ENCODE measurements around the gene BRCA1. TPM values are rescaled to one million over a fixed set of nuclear protein-coding genes. Genes with fewer than 3 reads are reported as not detected.
A peak's percentile ranks its signal among the peaks of the same experiment; 100 is the strongest.
"Not testable (repeated sequence)": the region's sequence is repeated elsewhere in the genome, so short reads cannot be mapped to it uniquely, and the experiment has no call there.

The BRCA1 gene
- total RNA-seq, 1 donor from 2014 or later = 38.9 TPM

GRCh38 chr17:43169561-43170139 is 44.5 kb upstream of the BRCA1 start:
- Mint-ChIP-seq H3K4me1 (ENCODE audit: unreplicated experiment) (peaks cover 9% of the 10 kb centered on the region), H3K27ac (no peak overlapping the region), H3K9me3 (no peaks in the 10 kb centered on the region), H3K36me3 (peaks cover 4% of the 10 kb centered on the region), H3K27me3 (no peaks in the 10 kb centered on the region), H3K4me3 (no peak overlapping the region)
- DNase-seq (ENCODE audit: extremely low spot score, unreplicated experiment) = no peak
- no peak for TF ChIP-seq CTCF (conservative IDR thresholded peaks at IDR 0.05)

- H3K27ac Mint-ChIP-seq; H3K27me3 Mint-ChIP-seq; DNase-seq (ENCODE audit: extremely low spot score, unreplicated experiment); H3K9me3 Mint-ChIP-seq; H3K36me3 Mint-ChIP-seq; H3K4me1 Mint-ChIP-seq (ENCODE audit: unreplicated experiment); H3K4me3 Mint-ChIP-seq: not testable (repeated sequence)
Measured at GRCh38 chr17:43165971-43166370, 40.8 kb upstream of the BRCA1 start.

GRCh38 chr17:43159957-43160356 is 34.8 kb upstream of the BRCA1 start:
- not testable (repeated sequence) for H3K36me3 Mint-ChIP-seq; DNase-seq (ENCODE audit: extremely low spot score, unreplicated experiment); H3K9me3 Mint-ChIP-seq; H3K4me1 Mint-ChIP-seq (ENCODE audit: unreplicated experiment); H3K27ac Mint-ChIP-seq; H3K4me3 Mint-ChIP-seq; H3K27me3 Mint-ChIP-seq

- H3K9me3 Mint-ChIP-seq; H3K4me3 Mint-ChIP-seq; H3K36me3 Mint-ChIP-seq; H3K27ac Mint-ChIP-seq; H3K4me1 Mint-ChIP-seq (ENCODE audit: unreplicated experiment); H3K27me3 Mint-ChIP-seq; DNase-seq (ENCODE audit: extremely low spot score, unreplicated experiment): not testable (repeated sequence)
Measured at GRCh38 chr17:43159232-43159631, 34.1 kb upstream of the BRCA1 start.

DNA sequence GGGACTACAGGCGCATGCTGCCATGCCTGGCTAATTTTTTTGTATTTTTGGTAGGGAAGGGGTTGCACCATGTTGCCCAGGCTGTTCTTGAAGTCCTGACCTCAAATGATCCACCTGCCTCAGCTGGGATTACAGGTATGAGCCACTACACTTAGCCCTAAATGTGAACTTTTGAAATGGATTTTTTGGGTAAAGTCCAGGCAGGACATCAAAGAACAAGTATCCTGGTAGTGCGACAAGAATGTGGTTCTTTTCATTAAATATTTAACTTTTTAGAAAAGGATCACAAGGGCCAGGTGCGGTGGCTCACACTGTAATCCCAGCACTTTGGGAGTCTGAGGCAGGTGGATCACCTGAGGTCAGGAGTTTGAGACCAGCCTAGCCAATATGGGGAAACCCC is 30.5 kb upstream of the BRCA1 start:
- peaks cover 12% of the 10 kb centered on the region for H3K36me3 Mint-ChIP-seq
- DNase-seq (ENCODE audit: extremely low spot score, unreplicated experiment) = no peak
- H3K4me1 Mint-ChIP-seq (ENCODE audit: unreplicated experiment) = no peaks in the 10 kb centered on the region
- no peak overlapping the region for H3K4me3 Mint-ChIP-seq
- no peaks in the 10 kb centered on the region for H3K27me3 Mint-ChIP-seq
- no peak for TF ChIP-seq CTCF (conservative IDR thresholded peaks at IDR 0.05)
- H3K9me3 Mint-ChIP-seq = peaks cover 5% of the 10 kb centered on the region
- no peak overlapping the region for H3K27ac Mint-ChIP-seq

- H3K9me3 Mint-ChIP-seq; H3K4me1 Mint-ChIP-seq (ENCODE audit: unreplicated experiment); H3K27me3 Mint-ChIP-seq; H3K4me3 Mint-ChIP-seq; H3K27ac Mint-ChIP-seq; DNase-seq (ENCODE audit: extremely low spot score, unreplicated experiment): not testable (repeated sequence)
- H3K36me3 Mint-ChIP-seq = peaks cover 14% of the 10 kb centered on the region
Measured at GRCh38 chr17:43153197-43153835, 28.2 kb upstream of the BRCA1 start.

DNA sequence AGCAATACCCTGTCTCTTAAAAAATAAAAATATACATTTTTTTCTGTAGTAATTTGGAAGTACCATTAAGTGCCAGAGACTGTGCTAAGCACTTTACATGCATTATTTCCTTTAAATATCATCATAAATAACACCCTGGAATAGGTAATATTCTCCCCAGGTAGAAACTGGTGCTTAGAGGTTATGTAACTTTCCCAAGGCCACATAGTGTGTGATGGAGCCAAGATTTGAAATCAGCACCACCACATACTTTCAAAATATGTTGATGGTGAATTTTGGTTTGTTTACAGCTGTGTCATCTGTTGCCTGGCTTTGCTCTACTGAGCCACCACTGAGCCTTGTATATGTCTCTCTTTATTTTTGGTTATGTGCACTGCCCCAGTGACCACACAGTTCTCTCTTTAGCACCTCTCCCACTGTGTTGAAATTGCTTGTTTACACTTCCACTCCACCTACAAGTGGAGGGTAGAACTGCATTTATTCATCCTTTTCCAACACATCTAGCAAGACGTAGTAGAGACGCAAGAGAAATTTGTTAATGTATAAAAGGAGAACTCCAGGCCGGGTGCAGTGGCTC is 26.8 kb upstream of the BRCA1 start:
- H3K4me1 Mint-ChIP-seq (ENCODE audit: unreplicated experiment) = no peaks in the 10 kb centered on the region
- no peak overlapping the region for H3K27ac Mint-ChIP-seq
- peak; percentile 4 for DNase-seq (ENCODE audit: extremely low spot score, unreplicated experiment)
- peaks cover 16% of the 10 kb centered on the region for H3K36me3 Mint-ChIP-seq
- no peak for TF ChIP-seq CTCF (conservative IDR thresholded peaks at IDR 0.05)
- H3K27me3 Mint-ChIP-seq = no peaks in the 10 kb centered on the region
- H3K9me3 Mint-ChIP-seq = peaks cover 5% of the 10 kb centered on the region
- H3K4me3 Mint-ChIP-seq = no peak overlapping the region

Data from type B pancreatic cell (in vitro differentiated cells).